Retina (tissue), 1 donor: ENCODE measurements around the gene RNF212B.

Source experiments
- DNase-seq: peaks from one replicate; pipeline ENCODE4 v3.0.0-alpha.2; 2016

The RNF212B gene

DNA sequence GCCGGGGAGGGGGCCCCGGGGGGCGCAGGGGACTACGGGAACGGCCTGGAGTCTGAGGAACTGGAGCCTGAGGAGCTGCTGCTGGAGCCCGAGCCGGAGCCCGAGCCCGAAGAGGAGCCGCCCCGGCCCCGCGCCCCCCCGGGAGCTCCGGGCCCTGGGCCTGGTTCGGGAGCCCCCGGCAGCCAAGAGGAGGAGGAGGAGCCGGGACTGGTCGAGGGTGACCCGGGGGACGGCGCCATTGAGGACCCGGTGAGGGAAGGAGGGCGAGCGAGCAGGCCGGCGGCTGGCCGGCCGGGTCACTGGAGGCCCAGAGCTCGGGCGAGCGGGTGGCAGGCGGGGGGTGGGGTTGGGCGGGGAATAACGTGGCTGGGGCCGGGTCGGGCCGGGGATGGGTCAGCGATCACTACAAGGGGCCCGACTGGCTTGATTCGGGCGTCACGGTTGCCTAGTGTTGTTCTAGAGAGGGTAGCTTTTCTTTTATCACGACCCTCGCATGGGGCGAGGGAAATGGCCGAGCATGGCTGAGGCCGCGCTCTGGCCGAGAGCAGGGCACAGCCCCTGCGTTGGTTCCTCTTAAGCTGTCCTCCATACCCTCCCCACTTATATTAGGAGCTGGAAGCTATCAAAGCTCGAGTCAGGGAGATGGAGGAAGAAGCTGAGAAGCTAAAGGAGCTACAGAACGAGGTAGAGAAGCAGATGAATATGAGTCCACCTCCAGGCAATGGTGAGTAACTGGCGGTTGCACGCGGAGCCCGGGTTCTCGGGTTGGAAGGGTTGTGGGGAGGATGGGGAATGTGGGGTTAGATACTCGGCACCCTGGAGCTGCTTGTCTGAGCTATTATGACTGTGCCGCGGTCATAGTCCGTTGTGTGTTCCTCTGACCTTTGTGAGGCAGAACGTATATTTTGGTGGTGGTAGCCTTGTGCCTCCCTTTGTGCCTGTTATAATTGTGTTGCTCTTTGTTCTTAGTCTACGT, 84.1 kb downstream of the RNF212B start:
- DNase-seq = peak; percentile 72
